Stimulated activated CD4-positive, alpha-beta T cell treated with anti-CD3 and anti-CD28 coated beads, Interleukin-4, amount 100 ng/mL, for 24 hours (primary cell): Measurements from ENCODE around the gene MARS2.
"Not testable (repeated sequence)": the region's sequence is repeated elsewhere in the genome, so short reads cannot be mapped to it uniquely, and the experiment has no call there.

Experiments
- DNase-seq: peaks from one replicate; pipeline ENCODE4 v3.0.0-alpha.2; 2020

MARS2 gene

DNA sequence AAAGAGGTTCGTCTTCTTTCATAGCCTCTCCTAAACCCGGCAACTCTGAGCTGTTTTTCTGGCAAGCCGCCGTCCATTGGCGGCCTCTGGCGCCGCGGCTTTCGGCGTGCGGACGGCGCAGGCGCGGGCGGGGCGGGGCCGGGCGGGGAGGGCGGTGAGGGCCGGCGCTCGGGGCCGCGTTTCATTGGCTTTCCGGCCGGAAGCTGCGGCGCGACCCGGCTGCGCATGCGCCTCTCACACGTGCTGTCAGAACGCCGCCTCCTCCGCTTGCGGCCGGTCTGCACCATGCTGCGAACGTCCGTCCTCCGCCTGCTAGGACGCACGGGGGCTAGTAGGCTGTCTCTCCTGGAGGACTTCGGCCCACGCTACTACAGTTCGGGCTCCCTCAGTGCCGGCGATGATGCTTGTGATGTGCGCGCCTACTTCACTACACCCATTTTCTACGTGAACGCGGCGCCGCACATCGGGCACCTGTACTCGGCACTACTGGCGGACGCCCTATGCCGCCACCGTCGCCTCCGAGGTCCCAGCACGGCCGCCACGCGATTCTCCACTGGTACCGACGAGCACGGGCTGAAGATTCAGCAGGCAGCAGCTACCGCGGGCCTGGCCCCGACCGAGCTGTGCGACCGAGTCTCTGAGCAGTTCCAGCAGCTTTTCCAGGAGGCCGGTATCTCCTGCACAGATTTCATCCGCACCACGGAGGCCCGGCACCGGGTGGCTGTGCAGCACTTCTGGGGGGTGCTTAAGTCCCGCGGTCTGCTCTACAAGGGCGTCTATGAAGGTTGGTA lies at the start of gene MARS2:
TSS of gene MARS2 (plus strand) at position 249 of the 791 bp plus-strand sequence. CDS start at position 286, 37 bp downstream.
- DNase-seq = peak; percentile 92

DNA sequence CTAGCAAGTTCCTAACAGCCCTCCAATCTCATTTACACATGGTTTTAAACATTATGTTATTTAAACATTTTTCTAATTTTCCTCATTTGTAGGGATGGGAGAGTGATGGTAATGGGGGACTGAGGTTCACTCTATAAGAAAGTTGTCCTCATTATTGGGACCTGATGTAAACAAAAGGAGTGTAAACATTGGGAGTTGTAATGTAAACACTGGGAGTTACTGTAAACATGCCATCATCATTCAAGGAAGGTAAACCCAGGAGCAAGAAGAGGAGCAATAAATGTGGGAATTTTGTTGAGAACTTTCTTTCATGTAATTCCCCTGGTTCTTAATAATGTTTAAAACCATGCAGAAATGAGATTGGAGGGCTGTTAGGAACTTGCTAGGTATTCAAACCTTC lies 47.6 kb upstream of the MARS2 start:
- no peak for DNase-seq

DNA sequence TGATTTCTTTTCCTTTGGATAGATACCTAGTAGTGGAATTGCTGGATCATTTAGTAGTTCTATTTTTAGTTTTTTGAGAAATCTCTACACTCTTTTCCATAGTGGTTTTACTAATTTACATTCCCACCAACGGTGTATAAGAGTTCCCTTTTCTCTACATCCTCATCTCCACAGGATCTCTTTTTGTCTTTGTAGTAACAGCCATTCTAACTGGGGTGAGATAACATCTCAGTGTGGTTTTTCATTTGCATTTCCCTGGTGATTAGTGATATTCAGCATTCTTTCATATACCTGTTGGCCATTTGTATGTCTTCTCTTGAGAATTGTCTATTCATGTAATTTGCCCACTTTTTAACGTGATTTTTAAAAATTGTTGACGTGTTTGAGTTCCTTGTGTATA lies 43.5 kb upstream of the MARS2 start:
- no peak for DNase-seq

DNA sequence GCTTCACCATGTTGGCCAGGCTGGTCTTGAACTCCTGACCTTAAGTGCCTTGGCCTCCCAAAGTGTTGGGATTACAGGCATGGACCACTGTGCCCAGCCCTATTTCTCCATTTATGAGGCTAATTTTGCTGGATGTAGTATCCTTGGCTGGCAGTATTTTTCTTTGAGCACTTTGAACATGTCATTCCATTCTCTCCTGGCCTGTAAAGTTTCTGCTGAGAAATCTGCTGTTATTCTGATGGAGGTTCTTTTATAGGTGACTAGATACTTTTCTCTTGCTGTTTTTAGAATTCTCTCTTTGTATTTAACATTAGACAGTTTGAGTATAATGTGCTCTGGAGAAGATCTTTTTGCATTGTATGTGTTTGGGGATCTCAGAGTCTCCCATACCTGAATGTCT lies 38.9 kb upstream of the MARS2 start:
- DNase-seq = no peak

DNA sequence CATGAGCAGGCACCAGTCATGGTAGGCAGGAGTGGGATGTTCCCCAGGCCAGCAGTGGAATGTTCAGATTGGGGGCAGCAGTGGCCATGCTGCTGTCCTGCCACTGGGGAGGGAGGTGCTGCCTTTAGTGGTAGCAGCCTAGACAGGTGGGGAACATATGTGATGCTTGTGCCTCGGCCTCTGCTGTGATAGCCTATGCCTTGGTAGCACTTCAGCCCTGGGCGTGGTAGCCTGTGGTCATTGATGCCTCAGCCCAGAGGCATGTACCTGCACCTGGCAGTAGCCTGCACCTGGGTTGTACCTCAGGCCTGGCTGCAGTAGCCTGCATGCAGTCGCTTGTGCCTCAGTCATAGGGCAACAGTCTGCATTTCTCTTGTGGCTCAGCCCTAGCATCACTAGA lies 36.9 kb upstream of the MARS2 start:
- no peak for DNase-seq

DNA sequence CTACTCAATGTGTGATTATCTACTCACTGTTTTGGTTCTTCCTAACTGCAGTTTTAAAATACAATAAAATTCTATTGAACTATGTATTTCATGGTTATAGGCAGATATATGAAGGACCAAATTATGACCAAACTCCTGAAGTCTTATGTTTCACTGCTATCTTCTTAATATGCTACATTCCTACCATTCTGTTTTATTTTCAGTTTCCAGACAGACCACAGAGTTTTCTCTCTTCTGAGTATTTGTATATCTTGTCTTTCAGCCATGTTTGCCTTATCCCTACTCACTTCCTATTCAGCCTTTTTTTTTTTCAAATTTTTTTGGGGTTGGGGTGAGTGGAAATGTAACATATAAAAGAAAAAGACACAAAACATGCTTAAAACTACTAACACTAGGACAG lies 36.1 kb upstream of the MARS2 start:
- no peak for DNase-seq

DNA sequence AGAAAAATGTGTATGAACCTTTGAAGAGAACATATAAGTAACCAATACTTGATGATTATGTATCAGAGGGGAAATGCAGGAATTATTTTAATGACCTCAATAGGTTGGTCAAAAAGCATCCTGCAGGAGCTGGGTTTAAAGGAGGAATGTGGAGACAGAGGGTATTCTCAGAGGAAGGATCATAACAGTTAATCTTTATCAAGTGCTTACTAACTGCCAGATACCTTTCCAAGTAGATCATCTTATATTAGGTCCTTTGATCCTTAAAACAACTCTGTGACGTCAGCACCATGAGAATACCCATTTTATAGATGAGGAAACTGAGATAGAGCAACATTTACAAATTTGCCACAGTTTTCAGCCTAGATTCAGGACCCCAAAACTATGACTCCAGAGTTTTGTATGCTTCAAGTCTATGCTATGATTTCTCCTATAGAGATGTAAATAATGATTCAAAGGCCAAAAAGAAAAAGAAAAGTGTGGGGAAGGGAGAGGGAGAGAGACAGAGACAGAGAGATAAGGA lies 32.7 kb upstream of the MARS2 start:
- no peak for DNase-seq

DNA sequence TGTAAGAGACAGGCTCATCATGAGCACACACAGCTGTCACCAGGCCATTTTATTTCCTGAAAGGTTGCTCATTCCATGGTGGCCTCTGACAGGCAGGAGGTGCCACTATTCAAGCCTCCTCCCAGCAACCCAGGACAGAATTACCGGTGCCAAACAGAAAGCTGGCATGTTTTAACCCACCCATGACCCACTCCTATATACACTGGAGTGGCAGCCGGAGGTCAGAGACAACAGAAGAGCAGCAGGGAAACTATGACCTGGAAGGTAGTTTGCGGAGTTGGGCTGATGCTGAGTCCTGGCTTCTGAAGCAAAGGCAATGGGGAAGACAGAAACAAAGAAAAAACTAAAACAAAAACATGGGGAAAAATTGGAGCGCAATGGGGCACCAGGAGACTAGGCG lies 32.1 kb upstream of the MARS2 start:
- DNase-seq = no peak

DNA sequence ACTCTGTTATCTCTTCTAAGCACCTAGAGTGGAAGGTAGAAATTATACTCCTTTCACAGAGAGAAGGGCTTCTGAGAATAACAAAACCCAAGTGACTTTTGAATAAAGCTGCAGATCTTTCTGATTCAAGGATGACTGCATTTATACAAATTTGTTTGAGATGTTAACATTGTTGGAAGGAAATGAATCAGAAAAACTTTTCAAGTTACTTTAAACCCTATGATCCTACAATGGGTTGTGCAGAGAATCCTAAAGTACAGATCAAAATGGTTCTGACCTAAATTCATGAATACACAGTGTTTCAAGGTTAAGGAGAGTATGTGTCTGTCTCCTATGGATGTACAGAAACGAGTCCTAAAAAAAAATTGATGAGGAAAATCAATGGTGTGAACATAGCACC lies 31.6 kb upstream of the MARS2 start:
- DNase-seq = no peak

DNA sequence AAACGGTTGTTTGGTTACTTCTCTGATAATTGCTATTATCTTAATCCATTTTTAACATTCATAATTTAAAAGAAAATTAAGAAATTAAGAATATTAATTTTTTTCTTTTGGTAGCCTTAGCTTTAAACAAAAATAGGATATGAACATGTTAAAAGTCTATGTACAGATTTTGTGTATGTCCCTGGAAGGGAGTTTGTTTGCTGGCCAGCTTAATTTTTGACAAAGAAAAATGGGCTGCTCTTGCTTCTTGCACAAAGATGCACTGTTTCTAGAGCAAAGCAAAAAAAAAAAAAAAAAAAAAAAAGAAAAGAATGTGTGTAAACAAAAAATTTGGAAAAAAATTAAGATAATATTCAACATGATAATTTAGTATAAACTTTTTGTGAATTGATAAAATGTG lies 31.1 kb upstream of the MARS2 start:
- no peak for DNase-seq

DNA sequence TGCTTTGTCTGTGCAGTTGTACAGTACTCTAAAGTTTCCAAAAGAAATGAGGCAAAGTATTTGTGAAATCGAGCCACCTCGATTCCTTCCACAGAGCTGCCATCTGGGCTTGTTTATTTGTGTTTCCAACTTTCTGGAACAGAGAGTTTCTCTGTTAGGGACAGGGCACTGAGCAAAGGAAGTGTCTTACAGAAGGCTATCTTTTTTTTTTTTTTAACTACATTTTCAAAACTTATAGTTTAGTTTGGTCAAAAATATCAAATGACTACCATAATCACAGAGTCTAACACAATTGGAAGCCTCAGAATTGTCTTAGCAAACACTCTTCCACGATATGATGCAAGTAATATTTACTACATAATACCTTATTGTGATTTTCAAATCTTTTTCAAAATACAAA lies 30.6 kb upstream of the MARS2 start:
- no peak for DNase-seq

DNA sequence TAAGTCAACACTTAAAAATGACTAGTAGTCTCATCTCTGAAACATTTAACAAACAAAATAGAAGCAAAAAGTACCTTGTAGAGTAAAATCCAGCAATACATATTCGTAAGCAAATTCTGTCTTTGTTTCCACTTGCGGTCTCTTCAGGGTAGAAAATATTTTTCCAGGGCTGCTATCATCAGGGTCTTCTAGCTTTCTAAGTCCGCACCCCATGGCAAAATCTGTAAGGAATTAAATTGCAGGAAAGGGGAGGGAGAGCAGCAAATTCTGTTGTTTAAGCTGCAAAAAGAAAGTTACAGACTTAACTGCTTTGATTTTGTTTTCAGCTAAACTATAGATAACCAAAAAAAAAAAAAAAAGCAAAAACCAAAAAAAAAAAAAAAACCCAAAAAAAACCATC lies 29.9 kb upstream of the MARS2 start, which contains the start of gene RFTN2:
TSS of gene RFTN2 (minus strand) at position 342 of the 400 bp plus-strand sequence. CDS start at position 213, 129 bp downstream.
- DNase-seq = no peak

DNA sequence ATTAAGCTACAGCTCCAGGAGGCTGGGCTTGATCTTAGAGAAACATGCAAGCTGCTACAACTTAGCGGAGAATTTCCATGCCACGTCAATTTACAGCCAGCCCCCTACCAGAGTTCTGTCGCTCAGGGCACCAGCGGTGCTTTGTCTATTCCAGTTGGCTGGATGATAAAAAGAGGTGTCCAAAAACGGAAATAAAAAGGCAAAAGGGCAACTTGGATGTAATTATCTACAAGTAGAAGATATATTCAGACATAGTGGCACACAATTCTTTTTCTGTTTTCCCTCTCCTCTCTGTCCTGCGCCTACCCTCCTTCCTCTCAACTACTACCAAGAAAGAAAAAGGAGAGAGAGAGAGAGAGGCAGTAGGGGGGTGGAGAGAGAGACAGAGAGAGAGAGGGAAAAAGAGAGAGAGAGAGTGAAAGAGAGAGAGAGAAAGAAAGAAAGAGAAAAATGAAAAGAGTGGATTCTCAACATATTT lies 29.4 kb upstream of the MARS2 start:
- DNase-seq = no peak

DNA sequence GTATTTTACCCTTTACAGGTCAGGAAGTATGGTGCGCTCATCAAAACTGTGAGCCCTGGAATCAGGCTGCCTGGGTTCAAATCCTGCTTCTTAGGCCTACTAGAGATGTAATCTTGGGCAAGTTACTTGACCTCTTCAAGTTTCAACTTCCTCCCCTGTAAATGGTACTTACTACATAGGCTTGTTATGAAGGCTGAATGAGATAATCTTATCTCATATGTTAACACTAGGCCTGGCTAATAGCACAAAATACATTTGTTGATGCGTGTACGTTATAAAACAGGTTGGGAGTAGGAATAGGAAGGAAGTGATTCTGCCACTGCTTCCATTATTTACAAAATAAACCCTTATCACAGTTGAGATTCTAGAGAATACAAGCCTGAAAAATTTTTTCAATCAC lies 28.1 kb upstream of the MARS2 start:
- no peak for DNase-seq

DNA sequence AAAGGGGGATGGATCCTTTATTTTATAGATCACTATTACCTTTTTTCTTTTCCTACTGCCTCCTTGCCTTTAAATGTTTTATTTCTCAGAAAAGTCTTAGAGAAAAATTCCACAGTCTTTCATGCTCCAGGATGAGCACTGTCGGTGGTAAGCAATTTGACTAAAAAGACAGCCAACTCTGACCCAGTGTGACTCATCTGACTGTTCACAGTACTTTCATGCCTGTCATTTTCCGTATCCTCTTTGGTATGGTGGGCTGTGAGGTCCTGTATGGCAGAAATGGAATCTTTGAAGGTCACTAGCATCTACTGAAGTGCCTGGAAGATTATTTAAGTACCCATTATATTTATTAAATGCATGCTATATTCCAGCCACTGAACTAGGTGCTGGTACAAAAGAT lies 27.7 kb upstream of the MARS2 start:
- DNase-seq = no peak

DNA sequence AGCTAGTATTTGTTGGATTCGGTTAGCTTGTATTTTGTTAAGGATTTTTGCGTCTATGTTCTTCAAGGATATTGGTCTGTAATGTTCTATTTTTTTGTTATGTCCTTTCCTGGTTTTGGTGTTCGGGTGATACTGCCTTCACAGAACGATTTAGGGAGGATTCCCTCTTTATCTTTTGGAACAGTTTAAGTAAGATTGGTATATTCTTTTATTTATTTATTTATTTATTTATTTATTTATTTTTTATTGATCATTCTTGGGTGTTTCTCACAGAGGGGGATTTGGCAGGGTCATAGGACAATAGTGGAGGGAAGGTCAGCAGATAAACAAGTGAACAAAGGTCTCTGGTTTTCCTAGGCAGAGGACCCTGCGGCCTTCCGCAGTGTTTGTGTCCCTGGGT lies 10.0 kb upstream of the MARS2 start:
- DNase-seq = not testable (repeated sequence)

DNA sequence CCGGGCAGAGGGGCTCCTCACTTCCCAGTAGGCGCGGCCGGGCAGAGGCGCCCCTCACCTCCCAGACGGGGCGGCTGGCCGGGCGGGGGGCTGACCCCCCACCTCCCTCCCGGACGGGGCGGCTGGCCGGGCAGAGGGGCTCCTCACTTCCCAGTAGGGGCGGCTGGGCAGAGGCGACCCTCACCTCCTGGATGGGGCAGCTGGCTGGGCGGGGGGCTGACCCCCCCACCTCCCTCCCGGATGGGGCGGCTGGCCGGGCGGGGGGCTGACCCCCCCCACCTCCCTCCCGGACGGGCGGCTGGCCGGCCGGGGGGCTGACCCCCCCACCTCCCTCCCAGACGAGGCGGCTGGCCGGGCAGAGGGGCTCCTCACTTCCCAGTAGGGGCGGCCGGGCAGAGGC lies 9.2 kb upstream of the MARS2 start:
- not testable (repeated sequence) for DNase-seq

DNA sequence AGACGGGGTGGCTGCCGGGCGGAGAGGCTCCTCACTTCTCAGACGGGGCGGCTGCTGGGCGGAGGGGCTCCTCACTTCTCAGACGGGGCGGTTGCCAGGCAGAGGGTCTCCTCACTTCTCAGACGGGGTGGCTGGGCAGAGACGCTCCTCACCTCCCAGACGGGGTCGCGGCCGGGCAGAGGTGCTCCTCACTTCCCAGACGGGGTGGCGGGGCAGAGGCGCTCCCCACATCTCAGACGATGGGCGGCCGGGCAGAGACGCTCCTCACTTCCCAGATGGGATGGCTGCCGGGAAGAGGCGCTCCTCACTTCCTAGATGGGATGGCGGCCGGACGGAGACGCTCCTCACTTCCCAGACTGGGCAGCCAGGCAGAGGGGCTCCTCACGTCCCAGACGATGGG lies 8.6 kb upstream of the MARS2 start:
- not testable (repeated sequence) for DNase-seq

DNA sequence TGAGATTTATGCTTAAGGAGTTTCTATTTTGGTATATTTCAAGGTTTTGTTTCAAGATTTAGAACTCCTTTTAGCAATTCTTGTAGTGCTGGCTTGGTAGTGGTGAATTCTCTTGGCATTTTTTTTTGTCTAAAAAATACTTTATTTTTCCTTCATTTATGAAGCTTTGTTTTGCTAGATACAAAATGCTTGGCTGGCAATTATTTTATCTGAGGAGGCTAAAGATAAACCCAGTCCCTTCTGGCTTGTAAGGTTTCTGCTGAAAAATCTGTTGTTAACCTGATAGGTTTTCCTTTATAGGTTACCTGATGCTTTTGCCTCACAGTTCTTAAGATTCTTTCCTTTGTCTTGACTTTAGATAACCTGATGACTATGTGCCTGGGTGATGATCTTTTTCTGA lies 5.4 kb upstream of the MARS2 start:
- not testable (repeated sequence) for DNase-seq

DNA sequence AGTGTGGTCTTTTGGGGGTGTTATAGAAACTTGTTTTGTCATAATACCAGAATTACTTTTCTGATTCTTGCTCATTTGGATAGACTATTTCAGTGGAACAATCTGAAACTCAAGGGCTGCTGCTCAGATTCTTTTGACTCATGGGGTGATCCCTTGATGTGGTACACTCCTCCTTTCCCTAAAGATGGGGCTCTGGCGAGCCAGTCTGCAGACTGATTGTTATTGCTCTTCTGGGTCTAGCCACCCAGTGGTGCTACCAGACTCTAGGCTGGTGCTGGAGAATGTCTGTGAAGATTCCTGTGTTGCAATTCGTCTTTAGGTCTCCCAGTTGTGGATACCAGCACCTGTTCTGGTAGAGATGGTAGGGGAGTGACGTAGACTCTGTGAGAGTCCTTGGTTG lies 4.2 kb upstream of the MARS2 start:
- DNase-seq = no peak

DNA sequence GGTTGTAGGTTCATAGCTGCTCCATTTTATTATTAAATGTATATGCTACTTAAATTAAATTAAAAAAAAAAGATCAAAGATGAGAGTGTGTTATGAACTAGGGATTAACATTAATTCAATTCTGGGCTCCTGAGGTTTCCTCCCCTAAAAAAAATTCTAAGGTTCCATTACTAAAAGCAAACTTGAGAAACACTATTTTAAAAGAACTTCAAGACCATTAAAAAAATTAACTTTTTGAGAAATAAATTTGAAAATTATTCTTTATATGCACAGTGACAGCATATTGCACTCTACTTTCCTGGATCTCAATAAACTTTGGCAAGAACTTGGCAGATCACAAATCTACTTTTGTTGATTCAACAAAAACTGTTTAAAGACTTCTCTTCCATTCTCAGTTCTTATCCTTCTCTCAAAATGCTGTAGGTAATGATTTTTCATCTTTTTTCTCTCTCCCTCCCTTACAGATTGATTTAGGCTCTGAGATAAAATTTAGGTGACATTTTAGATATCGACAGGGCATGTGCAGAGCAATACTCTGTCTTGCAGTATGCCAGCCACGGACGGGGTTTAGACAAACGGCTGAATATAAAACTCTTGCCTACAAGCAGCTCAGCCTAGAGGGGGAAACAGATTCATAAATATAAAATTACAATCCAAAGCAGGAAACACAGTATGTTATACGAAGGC lies 592 bp upstream of the MARS2 start:
- DNase-seq = no peak

DNA sequence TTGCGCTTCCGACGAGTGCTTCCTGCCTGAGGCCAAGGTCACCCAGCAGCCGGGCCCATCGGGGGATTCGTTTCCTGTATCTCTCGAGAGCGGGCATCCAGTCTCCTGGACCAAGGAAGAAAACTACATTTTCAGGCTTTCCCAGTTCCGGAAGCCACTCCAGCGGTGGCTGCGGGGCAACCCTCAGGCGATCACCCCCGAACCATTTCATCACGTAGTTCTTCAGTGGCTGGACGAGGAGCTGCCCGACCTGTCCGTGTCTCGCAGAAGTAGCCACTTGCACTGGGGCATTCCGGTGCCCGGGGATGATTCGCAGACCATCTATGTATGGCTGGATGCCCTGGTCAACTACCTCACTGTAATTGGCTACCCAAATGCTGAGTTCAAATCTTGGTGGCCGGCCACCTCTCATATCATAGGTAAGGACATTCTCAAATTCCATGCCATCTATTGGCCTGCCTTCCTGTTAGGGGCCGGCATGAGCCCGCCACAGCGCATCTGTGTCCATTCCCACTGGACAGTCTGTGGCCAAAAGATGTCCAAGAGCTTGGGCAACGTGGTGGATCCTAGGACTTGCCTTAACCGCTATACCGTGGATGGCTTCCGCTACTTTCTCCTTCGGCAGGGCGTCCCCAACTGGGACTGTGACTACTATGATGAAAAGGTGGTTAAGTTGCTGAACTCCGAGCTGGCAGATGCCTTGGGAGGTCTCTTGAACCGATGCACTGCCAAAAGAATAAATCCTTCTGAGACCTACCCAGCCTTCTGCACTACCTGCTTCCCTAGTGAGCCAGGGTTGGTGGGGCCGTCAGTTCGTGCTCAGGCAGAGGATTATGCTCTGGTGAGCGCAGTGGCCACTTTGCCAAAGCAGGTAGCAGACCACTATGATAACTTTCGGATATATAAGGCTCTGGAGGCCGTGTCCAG lies 1.0 kb downstream of the MARS2 start:
- peak; percentile 5 for DNase-seq

DNA sequence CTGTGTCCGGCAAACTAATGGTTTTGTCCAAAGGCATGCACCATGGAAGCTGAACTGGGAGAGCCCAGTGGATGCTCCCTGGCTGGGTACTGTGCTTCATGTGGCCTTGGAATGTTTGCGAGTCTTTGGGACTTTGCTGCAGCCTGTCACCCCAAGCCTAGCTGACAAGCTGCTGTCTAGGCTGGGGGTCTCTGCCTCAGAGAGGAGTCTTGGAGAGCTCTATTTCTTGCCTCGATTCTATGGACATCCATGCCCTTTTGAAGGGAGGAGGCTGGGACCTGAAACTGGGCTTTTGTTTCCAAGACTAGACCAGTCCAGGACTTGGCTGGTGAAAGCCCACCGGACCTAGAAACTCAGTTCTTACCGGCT lies 1.7 kb downstream of the MARS2 start:
- no peak for DNase-seq
